PC-9 (cell line): Measurements from ENCODE around the gene PRF1. TPM values are rescaled to one million over a fixed set of nuclear protein-coding genes. Genes with fewer than 3 reads are reported as not detected.

Source experiments
- BruUV-seq: library from RNA; stranded (reverse); fragments of 400-500 nt; replicated peaks from 2 replicates; lab custom pipeline; 2021; lab: Mats Ljungman, UMichigan
- CTCF ChIA-PET: fragments of 300-600 bp; sonication (Branson Sonifier 250); formaldehyde crosslinking; loops from one replicate; lab custom pipeline; 2022; ENCODE audit warnings: antibody characterized with exemption; lab: Charles Lee
- POLR2A ChIA-PET: fragments of 300-600 bp; sonication (Branson Sonifier 250); formaldehyde crosslinking; loops from one replicate; lab custom pipeline; 2022; ENCODE audit warnings: antibody characterized with exemption; ENCODE audit not compliant: unreplicated experiment; lab: Charles Lee
- DNase-seq, 2 experiments: peaks; one replicate each; pipeline versions ENCODE4 v3.0.0 to v3.0.0-alpha.2; 2015 to 2022; ENCODE audit warnings: mixed read lengths in 1 of 2
- H2AFZ ChIP-seq: fragments of 200-600 bp; sonication (generic); 2 replicates; pipeline ENCODE4 v1.8.1; 2017; ENCODE audit warnings: antibody characterized with exemption
- H3F3A ChIP-seq: fragments of 200-600 bp; sonication (generic); 2 replicates; pipeline ENCODE4 v1.8.1; 2017; ENCODE audit warnings: antibody characterized with exemption, mild to moderate bottlenecking, low read depth; ENCODE audit not compliant: insufficient read depth
- H3K27ac ChIP-seq: fragments of 200-600 bp; sonication (generic); 2 replicates; pipeline ENCODE4 v1.6.1; 2016; ENCODE audit warnings: mixed run types
- H3K27me3 ChIP-seq: fragments of 200-600 bp; sonication (generic); 2 replicates; pipeline ENCODE4 v1.6.1; 2016; ENCODE audit warnings: low read depth, mixed run types; ENCODE audit not compliant: insufficient read depth
- H3K36me3 ChIP-seq: fragments of 200-600 bp; sonication (generic); 2 replicates; pipeline ENCODE4 v1.6.1; 2016; ENCODE audit warnings: low read depth, mixed run types
- H3K4me1 ChIP-seq: fragments of 200-600 bp; sonication (generic); replicated peaks from 2 replicates; pipeline ENCODE4 v1.6.1; 2016; ENCODE audit warnings: mixed run types; ENCODE audit not compliant: insufficient read depth
- H3K4me2 ChIP-seq: fragments of 200-600 bp; sonication (generic); 2 replicates; pipeline ENCODE4 v1.6.1; 2017; ENCODE audit warnings: mixed run types
- H3K4me3 ChIP-seq: fragments of 200-600 bp; sonication (generic); 2 replicates; pipeline ENCODE4 v1.6.1; 2016; ENCODE audit warnings: mixed run types
- H3K79me2 ChIP-seq: fragments of 200-600 bp; sonication (generic); 2 replicates; pipeline ENCODE4 v1.6.1; 2017; ENCODE audit warnings: low read depth, mixed run types
- H3K9me2 ChIP-seq: fragments of 200-600 bp; sonication (generic); 2 replicates; pipeline ENCODE4 v1.8.1; 2017; ENCODE audit warnings: mild to moderate bottlenecking; ENCODE audit not compliant: insufficient read depth
- H3K9me3 ChIP-seq: fragments of 200-600 bp; sonication (generic); 2 replicates; pipeline ENCODE4 v1.8.1; 2016; ENCODE audit warnings: low read depth; ENCODE audit not compliant: insufficient read depth
- H4K20me1 ChIP-seq: fragments of 200-600 bp; sonication (generic); 2 replicates; pipeline ENCODE4 v1.8.1; 2017; ENCODE audit not compliant: insufficient read depth
- CTCF ChIP-seq: fragments of 200-600 bp; sonication (generic); conservative IDR thresholded peaks from 2 replicates; pipeline ENCODE4 v1.6.1; 2017; ENCODE audit warnings: mixed run types, antibody characterized with exemption, mild to moderate bottlenecking, moderate library complexity
- EZH2 ChIP-seq: fragments of 200-600 bp; sonication (generic); IDR thresholded peaks from 2 replicates; pipeline ENCODE4 v1.8.0; 2017; ENCODE audit warnings: antibody characterized with exemption, low read depth
- intact Hi-C: fragments of 100-400 bp; cut with micrococcal nuclease; formaldehyde crosslinking; loops from one replicate; pipeline ENCODE4 v1.10.0; 2022; ENCODE audit not compliant: unreplicated experiment
- total RNA-seq: library from RNA; stranded (reverse); gene quantifications from 2 replicates; pipeline ENCODE4 v1.2.3, GENCODE V29; 2021

The PRF1 gene
- total RNA-seq, 1 experiment from 2014 or later, result not detected

DNA sequence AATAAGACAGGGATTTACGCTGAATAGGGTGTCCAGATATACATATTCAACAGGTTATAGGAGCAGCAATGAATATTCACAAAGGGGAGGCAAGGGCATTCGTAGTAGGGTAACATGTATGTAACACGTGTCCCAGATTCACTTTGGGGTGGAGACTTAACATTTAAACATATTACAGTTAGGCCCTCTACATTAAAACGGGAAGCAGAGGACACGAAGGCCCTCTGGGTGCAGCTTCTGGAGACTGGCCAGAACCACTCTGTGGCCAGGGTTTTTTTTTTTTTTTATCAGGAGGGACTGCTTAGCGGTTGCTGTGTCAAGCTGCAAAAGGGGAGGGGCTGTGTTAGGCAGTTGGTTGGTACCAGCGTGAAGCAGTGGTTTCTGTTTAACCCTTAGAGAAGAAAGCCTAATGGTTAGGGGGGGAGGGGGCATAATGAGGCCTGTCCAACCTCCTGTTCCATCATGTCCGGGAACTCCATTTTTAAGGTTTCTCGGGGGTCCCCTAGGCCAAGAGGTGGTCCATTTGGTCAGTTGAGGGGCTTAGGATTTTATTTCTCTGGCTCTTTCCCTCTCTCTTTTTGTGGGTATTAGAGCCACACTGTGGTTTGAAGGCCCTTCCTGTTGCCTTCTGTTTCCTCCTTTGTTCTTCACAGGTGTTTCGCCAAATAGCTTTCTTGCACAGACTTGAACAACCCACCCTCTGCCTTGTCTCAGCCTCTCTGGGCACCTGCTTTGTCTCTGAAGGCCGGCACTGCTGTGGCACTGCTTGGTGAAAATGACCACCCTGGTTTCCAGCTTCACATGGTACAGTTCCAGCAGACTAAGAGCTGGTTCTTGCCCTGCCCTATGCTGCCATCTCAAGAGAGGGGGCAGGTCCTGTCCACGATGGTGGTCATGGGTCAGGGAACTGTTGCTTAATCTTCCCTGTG is 26.4 kb downstream of the PRF1 start:
- no peaks in the 10 kb centered on the region for H3K27me3 ChIP-seq
- H3F3A ChIP-seq, result peaks cover 32% of the 10 kb centered on the region
- CTCF ChIA-PET, result interaction anchor here (0.6 to 1.1 kb wide), 5 partner anchors 15 to 492 kb away, joined by 3 to 5 read pairs (median 3); no protein-coding TSS in a partner anchor
- POLR2A ChIA-PET, result no interaction called here
- H3K79me2 ChIP-seq, result no peaks in the 10 kb centered on the region
- no peak overlapping the region for H3K4me3 ChIP-seq
- intact Hi-C loops, result loop anchor here (5.0 kb wide), 1 partner anchor 856 kb away; no protein-coding TSS in a partner anchor
- TF ChIP-seq EZH2 (no peak), CTCF (no peak)
- no peaks in the 10 kb centered on the region for H4K20me1 ChIP-seq
- no peak overlapping the region for H3K27ac ChIP-seq
- H2AFZ ChIP-seq, result no peak overlapping the region
- H3K4me2 ChIP-seq, result peak overlapping the region; percentile 20; the same call in 1 of the 2 replicates
- H3K4me1 ChIP-seq, result peaks cover 35% of the 10 kb centered on the region
- no peaks in the 10 kb centered on the region for H3K9me3 ChIP-seq
- H3K9me2 ChIP-seq, result no peaks in the 10 kb centered on the region
- no TSS peak for BruUV-seq
- peak; percentile 69 to 72 for DNase-seq
- H3K36me3 ChIP-seq, result no peaks in the 10 kb centered on the region

- peaks cover 35% of the 10 kb centered on the region for H3K4me1 ChIP-seq
- no peaks in the 10 kb centered on the region for H3K79me2 ChIP-seq
- no peak overlapping the region for H3K27ac ChIP-seq
- H3K9me2 ChIP-seq, result no peaks in the 10 kb centered on the region
- H3K4me2 ChIP-seq, result no peak overlapping the region
- H3K4me3 ChIP-seq, result no peak overlapping the region
- ChIA-PET POLR2A (no interaction called here), CTCF (interaction anchor here (0.6 to 1.1 kb wide), 3 partner anchors 44 to 493 kb away, joined by 3 to 4 read pairs (median 3); no protein-coding TSS in a partner anchor)
- H4K20me1 ChIP-seq, result no peaks in the 10 kb centered on the region
- DNase-seq, result no peak
- H3K9me3 ChIP-seq, result no peaks in the 10 kb centered on the region
- no peak for TF ChIP-seq CTCF
- no peak for TF ChIP-seq EZH2
- intact Hi-C loops, result loop anchor here (5.0 kb wide), 1 partner anchor 857 kb away; no protein-coding TSS in a partner anchor
- no peaks in the 10 kb centered on the region for H3K36me3 ChIP-seq
- H2AFZ ChIP-seq, result no peak overlapping the region
- peaks cover 32% of the 10 kb centered on the region for H3F3A ChIP-seq
- H3K27me3 ChIP-seq, result no peaks in the 10 kb centered on the region
- no TSS peak for BruUV-seq
Observed at GRCh38 chr10:70575486-70575873, 27.1 kb downstream of the PRF1 start.

- POLR2A ChIA-PET, result interaction anchor here (0.5 kb wide), 1 partner anchor 593 kb away, joined by 4 read pairs; no protein-coding TSS in a partner anchor
- Histone ChIP-seq H3K4me2 (no peak overlapping the region), H4K20me1 (no peaks in the 10 kb centered on the region), H3K9me3 (no peaks in the 10 kb centered on the region), H2AFZ (no peak overlapping the region), H3K9me2 (no peaks in the 10 kb centered on the region), H3K4me3 (no peak overlapping the region), H3K79me2 (no peaks in the 10 kb centered on the region), H3F3A (peaks cover 25% of the 10 kb centered on the region), H3K27ac (no peak overlapping the region), H3K27me3 (no peaks in the 10 kb centered on the region), H3K4me1 (peaks cover 25% of the 10 kb centered on the region), H3K36me3 (no peaks in the 10 kb centered on the region)
- CTCF ChIA-PET, result no interaction called here
- TF ChIP-seq EZH2 (no peak), CTCF (no peak)
- intact Hi-C loops, result no loop called here
- BruUV-seq, result no TSS peak
- DNase-seq, result no peak
Observed at GRCh38 chr10:70573599-70574506, 28.7 kb downstream of the PRF1 start.
